Hepatocyte (in vitro differentiated cells): ENCODE measurements around the gene SHCBP1L.

Source experiments
- EZH2 ChIP-seq: fragments of 200-600 bp; sonication (generic); IDR thresholded peaks from 2 replicates; pipeline ENCODE4 v1.6.1; 2016; ENCODE audit warnings: antibody characterized with exemption, mild to moderate bottlenecking, borderline replicate concordance
- EZH2phosphoT487 ChIP-seq: fragments of 200-600 bp; sonication (generic); IDR thresholded peaks from one replicate; pipeline ENCODE4 v1.6.1; 2018; ENCODE audit warnings: antibody characterized with exemption, mild to moderate bottlenecking, low read depth, moderate library complexity; ENCODE audit not compliant: unreplicated experiment, severe bottlenecking
- TF ChIP-seq, protein P1 (sequence below): fragments of 200-600 bp; sonication (generic); IDR thresholded peaks from 2 replicates; pipeline ENCODE4 v1.5.1; 2016; ENCODE audit warnings: antibody characterized with exemption, mild to moderate bottlenecking; ENCODE audit not compliant: poor library complexity

DNA sequence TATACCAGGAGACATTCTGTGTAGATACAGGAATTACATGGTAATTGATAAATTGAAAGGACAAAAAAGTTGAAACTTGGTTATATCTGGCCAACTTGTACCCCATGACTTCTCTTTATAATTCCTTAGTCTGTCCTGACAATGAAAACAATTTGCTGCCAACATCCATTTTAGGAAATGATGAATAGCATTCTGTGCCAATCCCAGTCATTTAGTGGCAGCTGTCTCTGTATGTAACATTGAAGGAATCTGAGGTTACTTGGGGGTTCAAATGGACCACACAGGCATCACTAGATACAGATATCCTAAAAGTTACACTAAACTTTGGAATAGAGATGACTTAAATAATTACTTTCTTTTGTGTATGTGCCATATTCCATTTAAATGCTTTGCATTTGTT, 75.6 kb downstream of the SHCBP1L start:
- TF ChIP-seq, protein P1, sequence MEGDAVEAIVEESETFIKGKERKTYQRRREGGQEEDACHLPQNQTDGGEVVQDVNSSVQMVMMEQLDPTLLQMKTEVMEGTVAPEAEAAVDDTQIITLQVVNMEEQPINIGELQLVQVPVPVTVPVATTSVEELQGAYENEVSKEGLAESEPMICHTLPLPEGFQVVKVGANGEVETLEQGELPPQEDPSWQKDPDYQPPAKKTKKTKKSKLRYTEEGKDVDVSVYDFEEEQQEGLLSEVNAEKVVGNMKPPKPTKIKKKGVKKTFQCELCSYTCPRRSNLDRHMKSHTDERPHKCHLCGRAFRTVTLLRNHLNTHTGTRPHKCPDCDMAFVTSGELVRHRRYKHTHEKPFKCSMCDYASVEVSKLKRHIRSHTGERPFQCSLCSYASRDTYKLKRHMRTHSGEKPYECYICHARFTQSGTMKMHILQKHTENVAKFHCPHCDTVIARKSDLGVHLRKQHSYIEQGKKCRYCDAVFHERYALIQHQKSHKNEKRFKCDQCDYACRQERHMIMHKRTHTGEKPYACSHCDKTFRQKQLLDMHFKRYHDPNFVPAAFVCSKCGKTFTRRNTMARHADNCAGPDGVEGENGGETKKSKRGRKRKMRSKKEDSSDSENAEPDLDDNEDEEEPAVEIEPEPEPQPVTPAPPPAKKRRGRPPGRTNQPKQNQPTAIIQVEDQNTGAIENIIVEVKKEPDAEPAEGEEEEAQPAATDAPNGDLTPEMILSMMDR = no peak
- TF ChIP-seq EZH2 (no peak), EZH2phosphoT487 (no peak)
